Smooth muscle cell of the umbilical artery (primary cell): ENCODE measurements around the gene DCBLD1. TPM values are rescaled to one million over a fixed set of nuclear protein-coding genes. Genes with fewer than 3 reads are reported as not detected.

Experiments
- total RNA-seq: library from RNA; depleted of rRNA; stranded (reverse); fragments of >200 nt; gene quantifications from 2 replicates; pipeline ENCODE4 v1.2.3, GENCODE V29; 2014

Gene DCBLD1
- 85.2 and 107 TPM in 2 replicates for total RNA-seq

DNA sequence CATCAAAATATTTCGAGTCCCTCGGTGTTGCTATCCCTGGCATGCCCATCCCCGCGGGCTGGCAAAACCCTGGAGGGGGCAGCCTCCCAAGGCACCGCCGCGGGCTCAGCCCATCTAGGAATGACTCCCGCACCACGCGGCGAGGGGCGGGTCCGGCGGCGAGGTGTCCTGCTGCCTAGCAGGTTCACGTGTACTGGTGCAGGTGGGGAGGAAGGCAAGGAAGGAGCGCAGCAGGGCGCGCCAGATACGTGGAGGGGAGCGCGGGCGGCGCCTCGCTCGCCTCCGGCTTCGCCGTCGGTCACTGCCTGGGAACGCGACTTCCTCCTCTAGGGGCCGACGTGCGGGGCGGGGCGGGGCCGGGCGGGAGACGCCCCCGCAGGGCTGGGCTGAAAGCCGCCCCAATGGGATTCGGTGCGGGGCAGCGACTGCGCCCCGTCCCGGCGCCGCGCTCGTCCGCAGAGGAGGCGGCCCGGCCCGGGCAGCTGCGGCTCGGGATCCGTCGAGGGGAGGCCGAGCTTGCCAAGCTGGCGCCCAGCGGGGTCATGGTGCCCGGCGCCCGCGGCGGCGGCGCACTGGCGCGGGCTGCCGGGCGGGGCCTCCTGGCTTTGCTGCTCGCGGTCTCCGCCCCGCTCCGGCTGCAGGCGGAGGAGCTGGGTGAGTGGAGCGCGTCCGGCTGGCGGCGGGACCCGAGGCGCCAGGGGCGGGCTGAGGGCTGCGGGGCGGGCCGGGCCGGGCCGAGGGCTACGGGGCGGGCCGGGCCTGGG is at the start of gene DCBLD1:
DCBLD1 (plus strand) TSS at position 435 of the 764 bp plus-strand sequence; CDS start at position 543, 108 bp downstream.

Other genes starting within 250 kb of the DCBLD1 start
- not detected in 2 replicates for gene VGLL2, start 217.1 kb upstream of the DCBLD1 start, total RNA-seq
- gene ROS1, start 56.7 kb upstream of the DCBLD1 start, total RNA-seq: 0.05 and 0.30 TPM in 2 replicates
- gene GOPC, start 119.8 kb downstream of the DCBLD1 start, total RNA-seq: 83.7 and 104 TPM in 2 replicates
- 25.5 and 34.5 TPM in 2 replicates for gene NUS1, start 192.8 kb downstream of the DCBLD1 start, total RNA-seq